Measurements from ENCODE around the gene ITGB1BP1.

ITGB1BP1 gene

DNA sequence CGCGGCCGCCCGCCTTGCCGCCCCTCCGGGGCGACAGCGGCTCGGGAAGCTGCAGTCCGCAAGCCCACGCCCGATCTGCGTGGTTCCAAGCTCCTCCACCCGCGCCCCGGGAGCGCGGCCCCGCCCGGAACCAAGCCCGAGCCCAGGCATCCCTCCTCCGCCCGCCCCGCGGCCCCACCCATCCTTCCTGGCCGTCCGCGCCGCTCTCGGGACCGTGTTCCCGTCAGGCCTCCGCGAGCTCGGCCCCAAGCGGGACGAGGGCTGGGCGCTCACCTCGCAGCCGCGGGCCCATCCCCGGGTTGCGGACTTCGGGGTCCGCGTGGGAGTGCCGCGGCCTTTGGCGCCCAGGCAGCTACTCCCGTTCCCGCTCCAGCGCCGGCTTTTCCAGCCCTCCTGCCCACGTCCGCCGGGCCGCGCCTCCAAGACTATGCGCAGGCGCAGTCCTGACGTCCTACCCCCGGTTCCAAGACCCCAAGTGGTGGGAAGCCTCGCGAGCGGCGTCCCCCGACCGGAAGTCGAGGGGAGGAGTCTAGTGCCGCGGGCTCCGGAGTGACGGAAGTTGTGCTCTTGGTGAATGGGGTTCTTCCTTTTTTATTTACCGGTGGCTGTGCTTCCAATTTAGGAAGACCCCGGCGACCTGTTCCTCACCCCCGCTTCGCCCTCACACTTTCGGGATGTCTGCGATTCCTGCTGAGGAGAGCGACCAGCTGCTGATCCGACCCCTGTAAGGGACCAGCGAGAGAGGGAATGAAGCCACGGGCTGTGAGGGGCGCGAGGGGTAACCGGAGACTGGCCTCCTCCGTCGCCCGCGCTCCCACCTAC is at the start of gene ITGB1BP1, which contains the start of gene CPSF3:
TSS of gene ITGB1BP1 (minus strand) at position 429 of the 822 bp plus-strand sequence. CDS start 4,831 bp downstream, outside the sequence.
TSS of gene CPSF3 (plus strand) at position 555 of the 822 bp plus-strand sequence. CDS start at position 675, 120 bp downstream.
- DNase-seq (ENCODE audit: insufficient read length, low spot score) = peak; percentile 97
- FAIRE-seq = peak; percentile 96

DNA sequence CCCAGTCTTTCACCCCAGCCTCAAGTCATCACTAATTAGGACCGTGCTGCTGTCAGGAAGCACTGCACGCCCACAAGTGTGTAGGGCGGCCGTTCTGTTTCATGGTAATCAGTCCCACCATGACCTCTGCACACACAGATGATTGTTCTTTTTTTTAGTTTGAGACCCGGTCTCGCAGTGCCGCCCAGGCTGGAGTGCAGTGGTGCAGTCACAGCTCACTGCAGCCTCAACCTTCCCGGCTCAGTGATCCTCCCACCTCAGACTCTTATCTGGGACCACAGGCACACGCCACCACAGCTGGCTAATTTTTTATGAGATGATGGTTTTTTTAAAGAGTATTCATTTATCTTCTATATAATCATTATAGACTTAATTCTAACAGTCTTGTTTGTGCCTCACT is 49.2 kb upstream of the ITGB1BP1 start:
- DNase-seq (ENCODE audit: insufficient read length, low spot score) = no peak
- no peak for FAIRE-seq

- FAIRE-seq = no peak
Observed at GRCh38 chr2:9471206-9471605, 47.9 kb upstream of the ITGB1BP1 start.

DNA sequence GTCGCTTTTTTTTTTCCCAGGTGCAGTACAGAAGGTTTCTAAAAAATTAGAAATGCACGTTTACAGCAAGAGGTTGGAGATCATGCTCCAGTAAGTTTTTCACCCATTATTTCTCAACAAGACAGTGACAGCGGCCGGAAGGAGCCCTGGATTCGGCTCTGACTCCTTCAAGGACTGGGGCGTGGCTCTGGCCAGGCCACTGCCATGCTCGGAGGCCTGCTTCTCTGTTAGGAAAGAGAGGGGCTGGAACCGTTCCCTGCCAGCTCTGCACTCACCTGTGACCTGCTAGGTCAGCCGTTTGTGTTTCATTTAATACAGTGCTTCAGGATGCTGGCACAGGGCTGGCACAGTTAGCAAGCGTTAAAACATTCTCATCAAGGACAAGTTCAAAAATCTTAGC is 44.4 kb upstream of the ITGB1BP1 start:
- DNase-seq (ENCODE audit: insufficient read length, low spot score) (no peak), FAIRE-seq (no peak)

More at GRCh38 chr2:9471206-9471605, 47.9 kb upstream of the ITGB1BP1 start:
- DNase-seq (ENCODE audit: insufficient read length, low spot score) = no peak

GRCh38 chr2:9466147-9466683 is 42.9 kb upstream of the ITGB1BP1 start:
- DNase-seq (ENCODE audit: insufficient read length, low spot score) (no peak), FAIRE-seq (no peak)

GRCh38 chr2:9465170-9465569 is 41.8 kb upstream of the ITGB1BP1 start:
- no peak for FAIRE-seq
- DNase-seq (ENCODE audit: insufficient read length, low spot score) = no peak

- no peak for FAIRE-seq
- DNase-seq (ENCODE audit: insufficient read length, low spot score) = no peak
Observed at GRCh38 chr2:9463698-9464034, 40.3 kb upstream of the ITGB1BP1 start.

DNA sequence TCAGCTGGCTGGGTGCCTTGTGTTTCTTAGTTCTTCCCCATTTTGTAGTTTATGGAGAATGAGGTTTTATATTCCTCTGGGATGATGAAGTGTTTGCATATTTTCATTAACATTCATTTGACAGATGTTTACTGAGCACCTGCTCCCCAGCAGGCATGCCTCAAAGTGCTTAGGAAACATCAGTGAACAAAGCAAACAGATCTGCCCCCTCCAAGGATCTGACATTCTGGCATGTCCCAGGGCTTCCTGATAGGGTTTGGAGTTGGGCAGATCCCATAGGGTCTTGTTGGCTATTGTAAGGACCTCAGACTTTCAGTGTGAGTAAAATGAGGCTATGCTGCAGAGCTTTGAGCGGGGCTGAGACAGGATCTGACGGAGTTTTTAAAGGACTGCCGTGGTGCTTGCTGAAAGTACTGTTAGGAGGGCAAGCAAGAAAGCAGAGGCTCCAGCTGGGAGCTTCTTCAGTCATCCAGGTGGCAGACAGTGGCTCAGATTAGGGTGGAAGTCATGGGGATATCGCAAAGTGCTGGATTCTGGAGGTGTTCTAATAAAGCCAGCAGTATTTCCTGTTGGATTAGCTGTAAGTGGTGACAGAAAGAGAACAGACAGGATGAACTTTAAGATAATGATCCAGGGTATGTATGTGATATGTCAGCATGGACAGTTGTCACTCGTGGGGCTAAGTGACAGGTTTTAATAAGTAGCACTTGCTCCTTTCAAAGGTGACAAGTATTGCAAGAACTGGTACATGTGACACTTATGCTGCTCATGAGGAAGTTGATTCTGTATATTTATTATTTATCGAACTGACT is 39.8 kb upstream of the ITGB1BP1 start:
- DNase-seq (ENCODE audit: insufficient read length, low spot score) = no peak
- no peak for FAIRE-seq

- FAIRE-seq (no peak), DNase-seq (ENCODE audit: insufficient read length, low spot score) (no peak)
Observed at GRCh38 chr2:9462313-9462712, 39.0 kb upstream of the ITGB1BP1 start.

- no peak for DNase-seq (ENCODE audit: insufficient read length, low spot score)
- no peak for FAIRE-seq
Observed at GRCh38 chr2:9461079-9461478, 37.8 kb upstream of the ITGB1BP1 start.

DNA sequence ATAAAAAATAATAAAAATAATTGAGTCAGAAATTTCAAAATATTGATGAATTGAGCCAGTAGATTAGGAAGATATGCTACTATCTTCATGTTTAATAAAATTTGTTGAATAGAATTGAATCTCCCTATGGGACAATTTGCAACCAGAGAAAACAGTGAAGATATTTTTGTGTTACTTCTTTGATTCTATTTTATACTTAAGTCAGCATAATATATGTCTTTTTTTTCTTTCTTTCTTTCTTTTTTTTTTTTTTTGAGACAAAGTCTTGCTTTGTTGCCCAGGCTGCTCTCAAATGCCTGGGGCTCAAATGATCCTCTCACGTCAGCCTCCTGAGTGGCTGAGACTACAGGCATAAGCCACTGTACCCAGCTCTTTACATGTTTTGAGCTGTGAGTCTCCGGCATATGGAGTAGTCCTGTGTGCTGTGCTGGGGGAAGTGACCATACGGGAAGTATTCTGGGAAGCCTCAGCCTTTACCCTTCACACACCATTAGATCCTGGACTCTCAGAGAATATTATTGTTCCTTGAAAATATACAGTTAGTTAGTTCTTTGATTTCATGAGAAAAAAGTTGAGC is 37.2 kb upstream of the ITGB1BP1 start:
- no peak for FAIRE-seq
- DNase-seq (ENCODE audit: insufficient read length, low spot score) = no peak

- DNase-seq (ENCODE audit: insufficient read length, low spot score) = no peak
- FAIRE-seq = no peak
Observed at GRCh38 chr2:9451231-9451630, 27.9 kb upstream of the ITGB1BP1 start.

DNA sequence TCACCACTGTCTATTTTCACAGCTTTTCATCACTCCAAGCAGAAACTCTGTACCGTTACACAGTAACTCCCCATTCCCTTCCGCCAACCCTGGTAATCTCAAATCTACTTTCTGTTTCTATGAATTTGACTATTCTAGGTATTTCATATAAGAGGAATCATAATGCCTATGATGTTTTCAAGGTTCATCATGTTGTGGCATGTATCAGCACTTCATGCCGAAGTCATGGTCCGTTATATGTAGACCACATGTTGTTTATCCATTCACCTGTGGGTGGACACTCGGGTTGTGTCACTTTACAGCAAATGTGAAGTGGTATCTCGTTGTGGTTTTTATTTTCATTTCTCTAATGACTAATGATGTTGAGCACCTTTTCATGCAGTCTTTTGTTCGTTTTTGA is 21.8 kb upstream of the ITGB1BP1 start:
- FAIRE-seq = peak; percentile 8

GRCh38 chr2:9443526-9443925 is 20.2 kb upstream of the ITGB1BP1 start:
- DNase-seq (ENCODE audit: insufficient read length, low spot score) = no peak
- no peak for FAIRE-seq

More for the DNA sequence above, 21.8 kb upstream of the ITGB1BP1 start:
- DNase-seq (ENCODE audit: insufficient read length, low spot score) = no peak

DNA sequence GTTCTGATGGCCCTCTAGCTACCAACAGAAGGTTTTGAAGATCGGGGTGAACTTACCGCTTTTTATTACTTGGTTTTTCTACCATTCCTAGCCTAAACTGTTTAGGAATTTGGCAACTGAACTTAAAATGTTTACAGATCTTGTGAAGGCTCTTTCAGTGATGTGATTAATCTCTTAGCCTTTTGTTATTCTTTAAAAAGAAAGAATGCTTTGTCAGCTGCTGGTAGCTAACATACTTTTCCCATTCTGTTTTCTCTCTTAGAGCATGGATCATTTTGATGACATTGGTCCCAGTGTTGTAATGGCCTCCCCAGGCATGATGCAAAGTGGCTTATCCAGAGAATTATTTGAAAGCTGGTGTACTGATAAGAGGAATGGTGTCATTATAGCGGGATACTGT is 18.2 kb upstream of the ITGB1BP1 start:
- DNase-seq (ENCODE audit: insufficient read length, low spot score) (no peak), FAIRE-seq (no peak)

GRCh38 chr2:9440058-9440727 is 16.9 kb upstream of the ITGB1BP1 start:
- FAIRE-seq (no peak), DNase-seq (ENCODE audit: insufficient read length, low spot score) (no peak)

DNA sequence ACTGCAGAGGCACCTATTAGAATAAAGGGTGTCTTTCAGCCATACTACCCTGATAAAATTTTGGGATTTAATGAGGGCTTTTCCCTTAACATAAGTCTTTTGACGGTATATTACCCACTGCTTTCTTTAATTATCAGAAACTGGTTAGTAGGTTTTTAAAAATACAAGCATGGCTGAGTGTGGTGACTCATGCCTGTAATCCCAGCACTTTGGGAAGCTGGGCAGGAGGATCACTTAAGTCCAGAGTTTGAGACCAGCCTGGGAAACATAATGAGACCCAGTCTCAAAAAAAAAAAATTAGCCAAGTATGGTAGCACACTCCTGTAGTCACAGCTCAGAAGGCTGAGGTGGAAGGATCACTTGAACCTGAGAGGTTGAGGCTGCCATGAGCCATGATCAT is 16.2 kb upstream of the ITGB1BP1 start:
- DNase-seq (ENCODE audit: insufficient read length, low spot score) (no peak), FAIRE-seq (no peak)

DNA sequence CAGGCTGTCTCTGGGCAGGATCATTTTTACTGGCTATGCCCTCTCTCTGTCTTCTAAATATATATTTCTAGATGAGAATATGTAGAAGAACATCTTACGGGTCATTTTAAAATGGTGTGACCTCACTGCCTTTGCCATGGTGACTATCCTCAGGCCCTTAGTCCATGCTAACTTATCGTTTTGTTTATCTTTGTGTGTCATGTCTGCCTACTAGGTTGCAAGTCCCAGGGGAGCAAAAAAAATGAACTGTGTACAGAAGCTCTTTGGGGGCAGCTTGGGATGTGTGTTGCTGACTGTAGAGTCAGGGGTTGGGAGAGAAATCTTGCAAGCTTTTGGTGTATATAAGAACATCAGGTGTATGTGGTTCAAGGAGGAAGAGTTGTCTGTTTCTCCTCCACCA is 11.2 kb upstream of the ITGB1BP1 start:
- no peak for DNase-seq (ENCODE audit: insufficient read length, low spot score)
- FAIRE-seq = no peak

DNA sequence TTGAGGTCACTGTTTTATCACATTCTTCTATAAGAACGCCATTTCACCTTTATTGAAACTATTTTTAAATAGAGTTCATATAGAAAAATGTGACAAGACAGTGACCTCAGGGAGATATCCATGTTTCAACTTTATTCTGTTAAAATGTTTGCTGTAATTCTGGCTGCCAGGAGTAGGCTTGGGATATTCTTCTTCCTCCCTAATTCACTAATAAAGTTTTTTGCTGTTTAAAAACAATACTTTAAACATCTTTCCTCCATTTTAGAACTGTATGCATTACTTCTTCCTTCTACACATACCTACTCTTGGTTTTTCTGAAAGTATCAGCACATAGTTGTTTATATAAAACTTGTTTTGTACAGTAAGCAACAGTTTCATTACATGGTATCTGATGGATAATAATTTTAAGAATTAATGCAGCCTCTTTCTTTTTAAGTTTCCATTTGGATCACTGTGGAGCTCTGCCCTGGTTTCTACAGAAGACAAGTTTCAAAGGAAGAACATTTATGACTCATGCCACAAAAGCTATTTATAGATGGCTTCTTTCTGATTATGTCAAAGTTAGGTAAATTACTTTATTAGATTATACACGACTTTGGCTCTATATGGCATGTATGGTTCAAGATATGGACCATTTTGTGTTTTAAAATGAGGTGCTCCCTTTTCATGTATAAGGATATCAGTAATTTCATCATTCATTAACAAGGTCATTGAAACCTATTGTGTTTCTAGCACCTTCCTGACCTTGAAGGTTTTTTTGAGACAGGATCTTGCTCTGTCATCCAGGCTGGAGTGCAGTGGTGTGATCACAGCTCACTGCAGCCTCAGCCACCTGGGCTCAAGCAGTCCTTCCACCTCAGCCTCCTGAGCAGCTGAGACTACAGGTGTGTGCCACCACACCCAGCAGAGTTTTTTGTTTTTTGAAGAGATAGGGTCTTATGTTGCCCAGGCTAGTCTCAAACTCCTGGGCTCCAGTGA is 7.3 kb upstream of the ITGB1BP1 start:
- FAIRE-seq (no peak), DNase-seq (ENCODE audit: insufficient read length, low spot score) (no peak)
